VCaP (cell line): ENCODE data around the gene ATP5MG.
A peak's percentile ranks its signal among the peaks of the same experiment; 100 is the strongest.

Experiments
- H3K27ac ChIP-seq: fragments of 450-650 bp; 2 replicates; pipeline ENCODE4 v1.5.1; 2017
- CTCF ChIP-seq: fragments of 450-650 bp; conservative IDR thresholded peaks from 2 replicates; pipeline ENCODE4 v1.5.1; 2017; ENCODE audit warnings: mild to moderate bottlenecking, moderate library complexity

Gene ATP5MG

GRCh38 chr11:118370774-118371173 lies 30.6 kb upstream of the ATP5MG start:
- no peak for TF ChIP-seq CTCF
- peak overlapping the region; percentile 31 for H3K27ac ChIP-seq

GRCh38 chr11:118373263-118373662 lies 28.1 kb upstream of the ATP5MG start:
- no peak for TF ChIP-seq CTCF
- no peak overlapping the region for H3K27ac ChIP-seq

- no peak for TF ChIP-seq CTCF
Measured at GRCh38 chr11:118373871-118374270, 27.5 kb upstream of the ATP5MG start.

GRCh38 chr11:118374729-118375128 lies 26.7 kb upstream of the ATP5MG start:
- H3K27ac ChIP-seq: no peak overlapping the region
- no peak for TF ChIP-seq CTCF

More at GRCh38 chr11:118373871-118374270, 27.5 kb upstream of the ATP5MG start:
- H3K27ac ChIP-seq: no peak overlapping the region

GRCh38 chr11:118375978-118376377 lies 25.4 kb upstream of the ATP5MG start:
- H3K27ac ChIP-seq: no peak overlapping the region
- TF ChIP-seq CTCF: no peak

GRCh38 chr11:118379497-118379896 lies 21.9 kb upstream of the ATP5MG start:
- H3K27ac ChIP-seq: 0 out of 2 replicates have a peak overlapping the region, but pooled peaks have one; percentile 10
- no peak for TF ChIP-seq CTCF

GRCh38 chr11:118380571-118380970 lies 20.8 kb upstream of the ATP5MG start:
- no peak overlapping the region for H3K27ac ChIP-seq
- no peak for TF ChIP-seq CTCF

- H3K27ac ChIP-seq: no peak overlapping the region
- TF ChIP-seq CTCF: no peak
Measured at GRCh38 chr11:118382954-118383353, 18.5 kb upstream of the ATP5MG start.
